ENCODE results near the gene AK8.

DNA sequence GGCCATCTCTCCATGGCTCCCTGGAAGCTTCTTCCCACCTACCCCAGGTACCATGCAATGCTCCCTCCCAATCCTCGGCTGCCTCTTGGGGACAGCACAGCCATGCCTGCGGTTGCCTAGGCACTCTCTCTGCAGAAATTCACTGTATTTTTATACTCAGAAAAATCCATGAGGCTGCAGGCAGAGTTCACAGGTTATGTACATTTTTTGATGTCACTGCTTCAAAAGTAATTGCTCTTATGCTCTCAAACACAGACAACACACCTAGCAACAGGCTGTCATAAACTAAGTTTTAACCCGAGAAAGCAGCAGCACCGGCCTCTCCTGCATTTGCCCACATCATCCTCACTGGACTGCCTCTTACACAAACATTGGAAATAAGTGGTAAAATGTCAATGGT lies 102.4 kb downstream of the AK8 start:
- TF ChIP-seq, protein P1, sequence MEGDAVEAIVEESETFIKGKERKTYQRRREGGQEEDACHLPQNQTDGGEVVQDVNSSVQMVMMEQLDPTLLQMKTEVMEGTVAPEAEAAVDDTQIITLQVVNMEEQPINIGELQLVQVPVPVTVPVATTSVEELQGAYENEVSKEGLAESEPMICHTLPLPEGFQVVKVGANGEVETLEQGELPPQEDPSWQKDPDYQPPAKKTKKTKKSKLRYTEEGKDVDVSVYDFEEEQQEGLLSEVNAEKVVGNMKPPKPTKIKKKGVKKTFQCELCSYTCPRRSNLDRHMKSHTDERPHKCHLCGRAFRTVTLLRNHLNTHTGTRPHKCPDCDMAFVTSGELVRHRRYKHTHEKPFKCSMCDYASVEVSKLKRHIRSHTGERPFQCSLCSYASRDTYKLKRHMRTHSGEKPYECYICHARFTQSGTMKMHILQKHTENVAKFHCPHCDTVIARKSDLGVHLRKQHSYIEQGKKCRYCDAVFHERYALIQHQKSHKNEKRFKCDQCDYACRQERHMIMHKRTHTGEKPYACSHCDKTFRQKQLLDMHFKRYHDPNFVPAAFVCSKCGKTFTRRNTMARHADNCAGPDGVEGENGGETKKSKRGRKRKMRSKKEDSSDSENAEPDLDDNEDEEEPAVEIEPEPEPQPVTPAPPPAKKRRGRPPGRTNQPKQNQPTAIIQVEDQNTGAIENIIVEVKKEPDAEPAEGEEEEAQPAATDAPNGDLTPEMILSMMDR (IDR thresholded peaks at IDR 0.05; ENCODE audit: low read length): no peak
- TF ChIP-seq EZH2 (IDR thresholded peaks at IDR 0.05; ENCODE audit: borderline replicate concordance, low read length): no peak

Measured in OCI-LY1 (cell line).